HL-60 (cell line): ENCODE results near the gene OR4M2.
"Not testable (repeated sequence)": the region's sequence is repeated elsewhere in the genome, so short reads cannot be mapped to it uniquely, and the experiment has no call there.

Source experiments
- DNase-seq, 2 experiments: peaks; one replicate each; pipeline ENCODE4 v3.0.0-alpha.2; 2010 to 2020; ENCODE audit warnings: low read depth in 1 of 2, low spot score in 1 of 2
- H3K27ac ChIP-seq: fragments of 250-450 bp; sonication (Bioruptor Pico); replicated peaks from 2 replicates; pipeline ENCODE4 v1.5.1; 2020; ENCODE audit warnings: mild to moderate bottlenecking, moderate library complexity
- H3K27me3 ChIP-seq: fragments of 250-450 bp; sonication (Bioruptor Pico); 2 replicates; pipeline ENCODE4 v1.5.1; 2021; ENCODE audit warnings: mild to moderate bottlenecking, moderate library complexity; ENCODE audit not compliant: insufficient read depth, poor library complexity, severe bottlenecking
- H3K4me3 ChIP-seq: replicated peaks from 2 replicates; pipeline ENCODE4 v1.5.1; 2011; ENCODE audit warnings: mild to moderate bottlenecking, control low read depth, low read length; ENCODE audit not compliant: insufficient read depth
- long read RNA-seq: library from polyadenylated mRNA; unstranded; transcript quantifications from one replicate; pipeline ENCODE4 v2.0.0, GENCODE V29; 2020

The OR4M2 gene, protein sequence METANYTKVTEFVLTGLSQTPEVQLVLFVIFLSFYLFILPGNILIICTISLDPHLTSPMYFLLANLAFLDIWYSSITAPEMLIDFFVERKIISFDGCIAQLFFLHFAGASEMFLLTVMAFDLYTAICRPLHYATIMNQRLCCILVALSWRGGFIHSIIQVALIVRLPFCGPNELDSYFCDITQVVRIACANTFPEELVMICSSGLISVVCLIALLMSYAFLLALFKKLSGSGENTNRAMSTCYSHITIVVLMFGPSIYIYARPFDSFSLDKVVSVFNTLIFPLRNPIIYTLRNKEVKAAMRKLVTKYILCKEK
- long read RNA-seq = 0 reads

DNA sequence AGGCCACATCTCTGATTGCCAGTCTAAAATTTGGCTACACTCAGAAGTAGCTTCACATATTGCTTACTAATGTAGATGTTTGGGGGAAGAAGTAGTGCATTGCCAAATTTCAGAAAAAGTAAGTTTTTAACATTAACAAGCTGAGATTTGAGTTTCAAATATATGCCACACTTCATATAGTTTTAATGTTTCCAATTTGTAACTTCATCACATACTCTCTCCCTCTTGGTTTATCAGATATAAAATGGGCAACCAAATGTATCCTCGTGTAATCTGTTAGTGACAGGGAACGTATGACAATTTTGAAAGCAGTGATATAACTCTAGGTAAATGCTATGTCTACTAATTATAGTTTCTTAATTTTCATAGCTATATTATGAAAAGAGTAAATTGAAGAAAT, at the start of gene OR4M2:
Gene OR4M2, plus strand, starts transcription at position 301 of the 400 bp plus-strand sequence. Its CDS starts 98 bp downstream, at position 399.
- not testable (repeated sequence) for H3K4me3 ChIP-seq, H3K27ac ChIP-seq, DNase-seq, H3K27me3 ChIP-seq

DNA sequence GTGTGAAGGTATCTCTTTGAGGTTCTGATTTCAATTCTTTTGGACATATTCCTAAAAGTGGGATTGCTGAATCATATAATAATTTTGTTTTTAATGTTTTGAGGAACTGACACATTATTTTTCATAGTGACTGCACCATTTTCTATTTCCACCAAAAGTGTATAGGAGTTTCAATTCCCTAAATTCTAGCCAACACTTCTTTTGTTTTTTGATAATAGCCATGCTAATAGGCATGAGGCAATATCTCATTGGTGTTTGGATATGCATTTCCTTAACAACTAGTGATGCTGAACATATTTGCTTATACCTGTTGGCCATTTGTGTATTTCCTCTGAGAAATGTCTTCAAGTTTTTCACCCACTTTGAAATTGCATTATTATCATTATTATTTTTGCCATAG, 11.1 kb upstream of the OR4M2 start:
- H3K27me3 ChIP-seq, H3K4me3 ChIP-seq, DNase-seq, H3K27ac ChIP-seq: not testable (repeated sequence)

DNA sequence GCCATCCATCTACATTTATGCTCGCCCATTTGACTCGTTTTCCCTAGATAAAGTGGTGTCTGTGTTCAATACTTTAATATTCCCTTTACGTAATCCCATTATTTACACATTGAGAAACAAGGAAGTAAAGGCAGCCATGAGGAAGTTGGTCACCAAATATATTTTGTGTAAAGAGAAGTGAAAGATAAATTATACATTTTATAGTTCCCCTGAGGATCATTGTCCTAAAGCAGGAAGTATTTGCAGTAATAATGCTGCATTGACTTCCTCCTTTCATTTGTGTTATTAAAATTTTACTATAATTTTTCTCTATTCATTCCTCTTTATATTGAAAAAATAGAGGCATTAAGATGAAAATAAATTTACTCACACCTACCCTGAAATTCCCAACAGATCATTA, 1.1 kb downstream of the OR4M2 start:
- not testable (repeated sequence) for H3K4me3 ChIP-seq, DNase-seq, H3K27ac ChIP-seq, H3K27me3 ChIP-seq

DNA sequence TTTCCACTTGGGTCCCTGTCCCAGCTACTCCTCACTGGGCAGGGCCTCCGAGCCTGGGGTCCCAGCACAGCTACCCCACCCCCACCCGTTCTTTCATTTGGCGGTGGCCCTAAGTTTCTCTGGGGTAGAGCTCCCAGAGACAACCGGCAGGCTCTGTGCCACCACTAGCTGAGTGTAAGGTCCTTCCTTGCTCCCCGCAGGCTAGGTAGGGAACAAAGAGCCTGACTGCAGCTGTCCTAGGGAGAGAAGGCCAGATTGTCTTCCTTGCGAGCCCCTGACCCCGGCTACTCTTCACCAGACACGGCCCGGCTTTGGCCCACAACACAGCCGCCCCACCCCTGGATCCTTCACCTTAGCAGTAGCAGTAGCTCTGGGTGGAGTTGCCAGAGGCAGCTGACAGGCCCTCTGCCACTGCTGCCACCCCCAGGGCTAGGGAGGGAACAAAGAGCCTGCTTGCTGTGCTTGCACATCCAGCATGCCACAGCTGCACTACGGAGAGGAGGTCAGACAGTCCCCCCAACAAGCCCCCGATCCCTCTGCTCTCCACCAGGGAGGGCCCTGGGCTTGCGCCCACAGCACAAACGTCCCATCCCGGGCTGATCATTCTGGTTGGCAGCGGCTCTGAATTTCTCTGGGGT, 18.4 kb downstream of the OR4M2 start:
- H3K4me3 ChIP-seq, H3K27me3 ChIP-seq, H3K27ac ChIP-seq, DNase-seq: not testable (repeated sequence)

DNA sequence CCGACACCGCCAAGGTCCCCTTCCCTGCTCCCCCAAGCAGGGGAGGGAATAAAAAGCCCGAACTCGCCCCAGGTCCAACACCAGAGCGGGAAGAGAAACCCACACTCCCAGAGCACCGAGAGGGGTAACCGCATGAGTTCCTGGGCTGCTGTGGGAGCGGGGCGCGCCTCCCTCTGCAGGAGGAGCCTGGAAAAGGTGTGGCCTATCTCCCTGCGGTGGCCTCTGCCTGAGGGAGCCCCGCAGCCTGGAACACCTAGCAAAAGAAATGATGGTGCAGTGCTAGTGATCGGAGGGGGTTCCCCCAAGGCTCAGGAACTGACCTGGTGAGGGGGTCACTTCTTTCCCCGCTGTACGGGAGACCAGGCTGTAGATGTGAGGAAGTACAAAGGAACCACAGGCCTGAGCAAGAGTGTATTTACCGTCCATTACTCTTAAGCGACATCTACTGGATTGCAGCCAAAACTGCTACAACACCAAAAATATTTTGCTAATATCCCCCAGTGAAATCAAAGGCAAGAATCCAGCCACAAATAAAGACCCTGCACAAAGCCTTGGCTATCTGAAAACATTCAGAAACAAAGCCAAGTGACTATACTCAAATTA, 19.1 kb downstream of the OR4M2 start:
- H3K4me3 ChIP-seq, H3K27ac ChIP-seq, H3K27me3 ChIP-seq, DNase-seq: not testable (repeated sequence)

DNA sequence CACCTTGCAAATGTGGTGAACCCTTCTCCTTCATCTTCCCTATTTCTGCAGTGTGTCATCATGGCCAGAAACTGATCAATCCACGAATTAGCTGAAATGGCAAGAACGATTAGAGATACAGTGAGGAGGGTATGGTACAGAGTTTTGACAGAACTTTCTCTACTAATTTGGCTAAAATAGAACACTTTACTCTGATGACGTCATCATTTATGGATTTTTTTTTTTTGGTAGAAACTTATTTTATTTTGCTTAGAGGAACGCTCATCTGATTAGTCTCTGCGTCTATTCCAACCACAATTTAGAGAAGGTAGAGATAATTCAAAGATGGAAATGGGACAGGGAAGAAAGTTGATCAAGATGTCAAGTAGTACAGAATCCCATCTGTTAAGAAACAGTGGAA, 41.7 kb downstream of the OR4M2 start:
- not testable (repeated sequence) for H3K27ac ChIP-seq, H3K27me3 ChIP-seq, H3K4me3 ChIP-seq, DNase-seq
